ENCODE results near the gene TIMM10.

GRCh38 chr11:57493507-57494503 lies 36.7 kb downstream of the TIMM10 start:
- TF ChIP-seq CTCF (IDR thresholded peaks at IDR 0.05; ENCODE audit: borderline replicate concordance, extremely low read depth, low read length, poor library complexity, severe bottlenecking) (peak; percentile 96), EZH2 (IDR thresholded peaks at IDR 0.05; ENCODE audit: borderline replicate concordance, low read depth, low read length, severe bottlenecking) (no peak)
